Glutamatergic neuron (in vitro differentiated cells): ENCODE measurements around the gene YJU2. TPM values are rescaled to one million over a fixed set of nuclear protein-coding genes. Genes with fewer than 3 reads are reported as not detected.
A peak's percentile ranks its signal among the peaks of the same experiment; 100 is the strongest.

Experiments
- DNase-seq: peaks from one replicate; pipeline ENCODE4 v3.0.0; 2022
- H3K27ac Mint-ChIP-seq: one replicate; pipeline ENCODE4 v1.8.0; 2020; ENCODE audit warnings: mild to moderate bottlenecking, mixed read lengths, inconsistent platforms; ENCODE audit not compliant: unreplicated experiment
- H3K27me3 Mint-ChIP-seq: one replicate; pipeline ENCODE4 v1.8.0; 2020; ENCODE audit warnings: mild to moderate bottlenecking, moderate library complexity, mixed read lengths, inconsistent platforms; ENCODE audit not compliant: unreplicated experiment
- H3K36me3 Mint-ChIP-seq: one replicate; pipeline ENCODE4 v1.8.0; 2020; ENCODE audit warnings: mild to moderate bottlenecking, mixed read lengths, inconsistent platforms; ENCODE audit not compliant: unreplicated experiment
- H3K4me1 Mint-ChIP-seq: one replicate; pipeline ENCODE4 v1.8.0; 2020; ENCODE audit warnings: mild to moderate bottlenecking, low read depth, mixed read lengths, inconsistent platforms; ENCODE audit not compliant: unreplicated experiment
- H3K4me3 Mint-ChIP-seq: one replicate; pipeline ENCODE4 v1.8.0; 2020; ENCODE audit warnings: mild to moderate bottlenecking, mixed read lengths, inconsistent platforms; ENCODE audit not compliant: unreplicated experiment
- H3K9me3 Mint-ChIP-seq: one replicate; pipeline ENCODE4 v1.8.0; 2020; ENCODE audit warnings: mild to moderate bottlenecking, moderate library complexity, mixed read lengths, inconsistent platforms; ENCODE audit not compliant: unreplicated experiment
- total RNA-seq: library from RNA; stranded (reverse); fragmentation: NEBNext Ultra II Directional; extraction: Animal tissue kit (Norgen Biotek cat#: 25700); gene quantifications from one replicate; pipeline ENCODE4 v1.2.1, GENCODE V29; 2021; ENCODE audit not compliant: unreplicated experiment
- TF ChIP-seq, protein P1 (sequence below): fragments of 200-600 bp; sonication (generic); IDR thresholded peaks from one replicate; pipeline ENCODE4 v1.5.0; 2021; ENCODE audit not compliant: partially characterized antibody, unreplicated experiment

The YJU2 gene
- total RNA-seq, 1 donor from 2014 or later: 18.7 TPM

DNA sequence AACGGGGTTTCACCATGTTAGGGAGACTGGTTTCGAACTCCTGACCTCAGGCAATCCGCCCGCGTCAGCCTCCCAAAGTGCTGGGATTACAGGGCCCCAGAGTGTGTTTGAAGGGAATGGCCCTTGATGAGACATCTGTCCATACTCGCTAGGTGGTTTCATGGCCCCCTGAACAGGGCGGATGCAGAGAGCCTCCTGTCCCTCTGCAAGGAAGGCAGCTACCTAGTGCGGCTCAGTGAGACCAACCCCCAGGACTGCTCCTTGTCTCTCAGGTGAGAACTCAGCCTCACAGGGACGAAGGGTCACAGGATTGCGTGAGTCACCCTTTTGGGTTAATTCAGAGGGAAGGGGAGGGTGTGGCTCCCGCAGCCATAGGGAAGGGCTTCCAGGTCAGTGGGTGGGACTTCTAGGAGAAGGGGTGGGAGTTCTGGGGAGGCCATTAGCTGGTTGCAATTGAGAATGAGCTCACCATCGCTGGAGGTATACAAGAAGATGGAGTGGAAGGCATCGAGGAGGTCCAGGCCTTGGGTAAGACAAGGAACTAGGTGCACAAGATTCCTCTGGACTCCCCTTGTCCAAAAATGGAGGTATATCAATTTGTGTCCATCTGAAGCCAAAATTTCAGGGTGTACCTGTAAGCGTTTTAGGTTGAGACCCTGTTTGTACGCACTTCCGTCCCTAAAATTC is 41.4 kb downstream of the YJU2 start:
- DNase-seq: no peak
- Mint-ChIP-seq H3K27ac (no peak overlapping the region), H3K36me3 (no peaks in the 10 kb centered on the region), H3K9me3 (peaks cover 4% of the 10 kb centered on the region), H3K4me1 (peaks cover 4% of the 10 kb centered on the region), H3K27me3 (peaks cover 4% of the 10 kb centered on the region), H3K4me3 (no peak overlapping the region)
- TF ChIP-seq, protein P1, sequence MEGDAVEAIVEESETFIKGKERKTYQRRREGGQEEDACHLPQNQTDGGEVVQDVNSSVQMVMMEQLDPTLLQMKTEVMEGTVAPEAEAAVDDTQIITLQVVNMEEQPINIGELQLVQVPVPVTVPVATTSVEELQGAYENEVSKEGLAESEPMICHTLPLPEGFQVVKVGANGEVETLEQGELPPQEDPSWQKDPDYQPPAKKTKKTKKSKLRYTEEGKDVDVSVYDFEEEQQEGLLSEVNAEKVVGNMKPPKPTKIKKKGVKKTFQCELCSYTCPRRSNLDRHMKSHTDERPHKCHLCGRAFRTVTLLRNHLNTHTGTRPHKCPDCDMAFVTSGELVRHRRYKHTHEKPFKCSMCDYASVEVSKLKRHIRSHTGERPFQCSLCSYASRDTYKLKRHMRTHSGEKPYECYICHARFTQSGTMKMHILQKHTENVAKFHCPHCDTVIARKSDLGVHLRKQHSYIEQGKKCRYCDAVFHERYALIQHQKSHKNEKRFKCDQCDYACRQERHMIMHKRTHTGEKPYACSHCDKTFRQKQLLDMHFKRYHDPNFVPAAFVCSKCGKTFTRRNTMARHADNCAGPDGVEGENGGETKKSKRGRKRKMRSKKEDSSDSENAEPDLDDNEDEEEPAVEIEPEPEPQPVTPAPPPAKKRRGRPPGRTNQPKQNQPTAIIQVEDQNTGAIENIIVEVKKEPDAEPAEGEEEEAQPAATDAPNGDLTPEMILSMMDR: no peak

DNA sequence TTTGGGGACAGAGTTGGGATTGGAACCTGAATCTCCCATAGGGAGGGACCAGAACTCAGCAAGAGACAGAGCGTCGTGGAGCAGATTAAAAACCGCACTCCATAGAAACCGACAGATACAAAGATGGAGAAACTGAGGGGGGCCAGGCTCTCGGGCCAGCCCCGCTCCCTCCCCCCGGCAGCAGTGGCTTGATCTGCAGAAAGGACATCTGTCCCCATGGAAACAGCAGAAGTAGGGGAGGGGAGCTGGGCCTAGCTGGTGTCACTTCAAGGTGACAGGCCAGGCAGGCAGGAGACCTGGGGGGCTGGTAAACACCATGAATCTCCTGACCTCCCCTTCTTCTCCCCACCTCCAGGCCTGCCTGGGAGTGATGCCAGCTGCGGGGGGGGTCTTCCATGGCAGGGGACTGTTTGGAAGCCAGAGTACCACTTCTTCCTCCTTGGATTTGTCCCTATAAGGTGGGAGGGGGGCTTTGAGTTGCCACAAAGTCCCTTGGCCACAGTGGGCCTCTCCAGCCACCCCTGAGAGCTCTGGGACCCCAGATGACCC is 44.4 kb downstream of the YJU2 start:
- Mint-ChIP-seq H3K9me3 (peaks cover 4% of the 10 kb centered on the region), H3K4me3 (peak overlapping the region; percentile 64), H3K36me3 (no peaks in the 10 kb centered on the region), H3K27me3 (peaks cover 4% of the 10 kb centered on the region), H3K27ac (peak overlapping the region; percentile 48), H3K4me1 (peaks cover 5% of the 10 kb centered on the region)
- TF ChIP-seq, protein P1: no peak
- no peak for DNase-seq

DNA sequence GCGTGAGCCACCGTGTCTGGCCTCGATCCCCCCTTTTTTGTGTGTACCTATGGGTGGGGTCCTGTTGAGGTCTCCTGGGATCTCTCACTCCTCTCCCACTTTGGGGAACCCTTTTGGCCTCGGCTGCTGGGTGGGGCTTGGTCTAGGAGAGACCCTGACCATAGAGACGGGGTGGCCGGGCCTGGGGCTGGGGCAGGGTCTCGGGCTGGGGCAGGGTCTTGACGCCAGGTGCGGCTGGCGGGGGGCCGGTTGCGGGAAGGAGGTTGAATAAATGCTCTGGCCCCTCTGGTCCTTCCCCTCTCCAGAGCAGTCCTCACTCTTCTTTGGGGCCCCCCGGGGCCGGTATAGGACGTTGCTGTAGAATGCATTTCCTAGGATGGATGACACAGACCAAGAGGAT is 45.6 kb downstream of the YJU2 start:
- no peak overlapping the region for H3K4me3 Mint-ChIP-seq
- H3K4me1 Mint-ChIP-seq: peaks cover 7% of the 10 kb centered on the region
- H3K27ac Mint-ChIP-seq: no peak overlapping the region
- no peak for DNase-seq
- no peaks in the 10 kb centered on the region for H3K36me3 Mint-ChIP-seq
- peaks cover 2% of the 10 kb centered on the region for H3K27me3 Mint-ChIP-seq
- H3K9me3 Mint-ChIP-seq: peaks cover 4% of the 10 kb centered on the region
- TF ChIP-seq, protein P1: no peak

DNA sequence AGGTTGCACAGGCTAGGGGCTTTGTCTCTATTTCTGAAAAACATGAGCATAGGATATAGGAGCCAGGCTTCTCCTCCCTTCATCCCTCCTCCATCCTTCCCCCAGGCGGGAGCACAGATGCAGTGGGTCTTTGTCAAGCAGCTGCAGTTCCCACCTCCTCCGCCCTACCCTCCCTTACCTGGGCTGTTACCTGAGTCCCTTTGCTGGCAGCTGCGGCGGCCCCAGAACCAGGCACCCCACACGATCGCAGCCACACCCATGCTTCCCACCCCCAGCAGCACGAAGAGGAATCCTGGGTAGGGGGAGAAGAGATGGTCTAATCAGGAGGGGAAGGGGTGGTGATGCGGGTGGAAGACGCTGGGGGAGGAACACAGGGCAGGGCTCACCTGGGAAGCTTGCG is 47.5 kb downstream of the YJU2 start:
- Mint-ChIP-seq H3K9me3 (peaks cover 2% of the 10 kb centered on the region), H3K27ac (no peak overlapping the region), H3K36me3 (no peaks in the 10 kb centered on the region), H3K27me3 (peaks cover 2% of the 10 kb centered on the region), H3K4me3 (no peak overlapping the region), H3K4me1 (peaks cover 7% of the 10 kb centered on the region)
- TF ChIP-seq, protein P1: no peak
- DNase-seq: no peak
